Panc1 (cell line): ENCODE results near the gene KLRF2. TPM values are rescaled to one million over a fixed set of nuclear protein-coding genes. Genes with fewer than 3 reads are reported as not detected.

ENCODE experiments used
- ATAC-seq: fragments of 200-7000 bp; cut with Tn5 transposase; 2 replicates; pipeline ENCODE4 v1.9.1; 2020; ENCODE audit warnings: mild to moderate bottlenecking, moderate library complexity
- BruUV-seq: library from RNA; stranded (reverse); fragments of 400-500 nt; replicated peaks from 2 replicates; lab custom pipeline; 2021; lab: Mats Ljungman, UMichigan
- CTCF ChIA-PET: fragments of 300-600 bp; sonication (Branson Sonifier 250); formaldehyde crosslinking; loops from one replicate; lab custom pipeline; 2022; ENCODE audit warnings: antibody characterized with exemption; lab: Charles Lee
- POLR2A ChIA-PET: fragments of 300-600 bp; sonication (Branson Sonifier 250); formaldehyde crosslinking; loops from one replicate; lab custom pipeline; 2022; ENCODE audit warnings: antibody characterized with exemption; lab: Charles Lee
- DNase-seq: peaks from one replicate; pipeline ENCODE4 v3.0.0-alpha.2; 2010; ENCODE audit warnings: low read depth, low spot score
- H3K27ac ChIP-seq: 2 replicates; pipeline ENCODE4 v1.5.1; 2011; ENCODE audit warnings: mild to moderate bottlenecking, low read length, inconsistent platforms
- H3K27me3 ChIP-seq: fragments of 200-500 bp; sonication (Bioruptor generic); 2 replicates; pipeline ENCODE4 v1.6.0; 2014; ENCODE audit warnings: low read length, inconsistent platforms; ENCODE audit not compliant: control insufficient read depth, insufficient read depth
- H3K36me3 ChIP-seq: fragments of 200-500 bp; sonication (Bioruptor generic); 2 replicates; pipeline ENCODE4 v1.5.1; 2014; ENCODE audit warnings: inconsistent platforms, mild to moderate bottlenecking, low read length, moderate library complexity; ENCODE audit not compliant: control insufficient read depth, insufficient read depth
- H3K4me1 ChIP-seq: 2 replicates; pipeline ENCODE4 v1.5.1; 2011; ENCODE audit warnings: inconsistent platforms, mild to moderate bottlenecking, low read length, moderate library complexity; ENCODE audit not compliant: control insufficient read depth, insufficient read depth
- H3K4me3 ChIP-seq, 2 experiments: 2 replicates each; pipeline ENCODE4 v1.5.1; 2011 to 2012; ENCODE audit warnings: low read depth in 2 of 2, low read length in 2 of 2, mild to moderate bottlenecking in 2 of 2, inconsistent platforms in 1 of 2, moderate library complexity in 1 of 2
- H3K9me3 ChIP-seq: fragments of 200-500 bp; sonication (Bioruptor generic); 2 replicates; pipeline ENCODE4 v1.5.1; 2014; ENCODE audit warnings: low read depth, mild to moderate bottlenecking, inconsistent platforms, low read length, moderate library complexity; ENCODE audit not compliant: control insufficient read depth, insufficient read depth
- POLR2AphosphoS5 ChIP-seq: IDR thresholded peaks from 2 replicates; pipeline ENCODE4 v1.6.1; 2012; ENCODE audit warnings: mild to moderate bottlenecking, low read depth, low read length, moderate library complexity
- SIN3A ChIP-seq: IDR thresholded peaks from 2 replicates; pipeline ENCODE4 v1.6.1; 2012; ENCODE audit warnings: low read depth, mild to moderate bottlenecking, low read length, moderate library complexity, borderline replicate concordance; ENCODE audit not compliant: insufficient read depth
- TCF7L2 ChIP-seq: IDR thresholded peaks from 2 replicates; pipeline ENCODE4 v1.6.1; 2011; ENCODE audit warnings: mild to moderate bottlenecking, low read depth, low read length, inconsistent platforms
- in situ Hi-C: cut with HindIII; loops from 2 replicates; pipeline ENCODE4 v1.10.0; 2016; ENCODE audit warnings: low sequenced_read_pairs, low pct_unique_long_range_greater_than_20kb
- intact Hi-C: fragments of 100-400 bp; cut with micrococcal nuclease; formaldehyde crosslinking; loops from one replicate; pipeline ENCODE4 v1.10.0; 2022; ENCODE audit not compliant: unreplicated experiment
- total RNA-seq: library from RNA; stranded (reverse); gene quantifications from one replicate; pipeline ENCODE4 v1.2.1, GENCODE V29; 2021; ENCODE audit not compliant: unreplicated experiment
- TF ChIP-seq, protein P1 (sequence below): fragments of 450-650 bp; IDR thresholded peaks from 2 replicates; pipeline ENCODE4 v1.5.1; 2017; ENCODE audit warnings: mild to moderate bottlenecking
- TF ChIP-seq, protein P2 (sequence below), 2 experiments: IDR thresholded peaks; 2 replicates each; pipeline ENCODE4 v1.6.1; 2011 to 2012; ENCODE audit warnings: low read depth in 2 of 2, control low read depth in 1 of 2, low read length in 1 of 2, mild to moderate bottlenecking in 1 of 2, moderate library complexity in 1 of 2; ENCODE audit not compliant: insufficient read depth in 1 of 2

The KLRF2 gene
- total RNA-seq, 1 experiment from 2014 or later: not detected

DNA sequence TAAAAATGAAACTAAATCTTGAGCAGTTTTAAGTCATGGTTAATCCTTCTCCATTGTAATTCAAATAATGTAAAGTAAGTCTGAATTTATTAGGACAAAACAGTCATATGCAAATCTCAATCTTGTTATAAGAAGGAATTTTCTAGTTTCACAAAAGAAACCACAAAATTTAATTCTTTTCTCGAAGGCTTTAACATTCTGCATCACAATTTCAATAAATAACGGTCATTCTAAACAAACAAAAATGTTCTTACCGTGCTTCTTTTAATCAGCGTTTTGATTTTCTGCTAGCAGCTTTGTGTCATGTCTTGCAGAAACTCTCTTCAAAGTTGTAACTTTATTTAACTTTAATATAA lies 12.4 kb upstream of the KLRF2 start:
- TSS peak; percentile 83 for BruUV-seq
- peak overlapping the region; percentile 45 to 53; a peak in 3 of 4 replicates for H3K4me3 ChIP-seq

GRCh38 chr12:9869307-9870161 lies 11.8 kb upstream of the KLRF2 start, which contains the start of gene CLEC2B:
Gene CLEC2B (minus strand): TSS chr12:9869354.
- TF ChIP-seq SIN3A: no peak
- TF ChIP-seq, protein P1, sequence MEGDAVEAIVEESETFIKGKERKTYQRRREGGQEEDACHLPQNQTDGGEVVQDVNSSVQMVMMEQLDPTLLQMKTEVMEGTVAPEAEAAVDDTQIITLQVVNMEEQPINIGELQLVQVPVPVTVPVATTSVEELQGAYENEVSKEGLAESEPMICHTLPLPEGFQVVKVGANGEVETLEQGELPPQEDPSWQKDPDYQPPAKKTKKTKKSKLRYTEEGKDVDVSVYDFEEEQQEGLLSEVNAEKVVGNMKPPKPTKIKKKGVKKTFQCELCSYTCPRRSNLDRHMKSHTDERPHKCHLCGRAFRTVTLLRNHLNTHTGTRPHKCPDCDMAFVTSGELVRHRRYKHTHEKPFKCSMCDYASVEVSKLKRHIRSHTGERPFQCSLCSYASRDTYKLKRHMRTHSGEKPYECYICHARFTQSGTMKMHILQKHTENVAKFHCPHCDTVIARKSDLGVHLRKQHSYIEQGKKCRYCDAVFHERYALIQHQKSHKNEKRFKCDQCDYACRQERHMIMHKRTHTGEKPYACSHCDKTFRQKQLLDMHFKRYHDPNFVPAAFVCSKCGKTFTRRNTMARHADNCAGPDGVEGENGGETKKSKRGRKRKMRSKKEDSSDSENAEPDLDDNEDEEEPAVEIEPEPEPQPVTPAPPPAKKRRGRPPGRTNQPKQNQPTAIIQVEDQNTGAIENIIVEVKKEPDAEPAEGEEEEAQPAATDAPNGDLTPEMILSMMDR: no peak
- no peak for TF ChIP-seq TCF7L2
- TF ChIP-seq, protein P2, sequence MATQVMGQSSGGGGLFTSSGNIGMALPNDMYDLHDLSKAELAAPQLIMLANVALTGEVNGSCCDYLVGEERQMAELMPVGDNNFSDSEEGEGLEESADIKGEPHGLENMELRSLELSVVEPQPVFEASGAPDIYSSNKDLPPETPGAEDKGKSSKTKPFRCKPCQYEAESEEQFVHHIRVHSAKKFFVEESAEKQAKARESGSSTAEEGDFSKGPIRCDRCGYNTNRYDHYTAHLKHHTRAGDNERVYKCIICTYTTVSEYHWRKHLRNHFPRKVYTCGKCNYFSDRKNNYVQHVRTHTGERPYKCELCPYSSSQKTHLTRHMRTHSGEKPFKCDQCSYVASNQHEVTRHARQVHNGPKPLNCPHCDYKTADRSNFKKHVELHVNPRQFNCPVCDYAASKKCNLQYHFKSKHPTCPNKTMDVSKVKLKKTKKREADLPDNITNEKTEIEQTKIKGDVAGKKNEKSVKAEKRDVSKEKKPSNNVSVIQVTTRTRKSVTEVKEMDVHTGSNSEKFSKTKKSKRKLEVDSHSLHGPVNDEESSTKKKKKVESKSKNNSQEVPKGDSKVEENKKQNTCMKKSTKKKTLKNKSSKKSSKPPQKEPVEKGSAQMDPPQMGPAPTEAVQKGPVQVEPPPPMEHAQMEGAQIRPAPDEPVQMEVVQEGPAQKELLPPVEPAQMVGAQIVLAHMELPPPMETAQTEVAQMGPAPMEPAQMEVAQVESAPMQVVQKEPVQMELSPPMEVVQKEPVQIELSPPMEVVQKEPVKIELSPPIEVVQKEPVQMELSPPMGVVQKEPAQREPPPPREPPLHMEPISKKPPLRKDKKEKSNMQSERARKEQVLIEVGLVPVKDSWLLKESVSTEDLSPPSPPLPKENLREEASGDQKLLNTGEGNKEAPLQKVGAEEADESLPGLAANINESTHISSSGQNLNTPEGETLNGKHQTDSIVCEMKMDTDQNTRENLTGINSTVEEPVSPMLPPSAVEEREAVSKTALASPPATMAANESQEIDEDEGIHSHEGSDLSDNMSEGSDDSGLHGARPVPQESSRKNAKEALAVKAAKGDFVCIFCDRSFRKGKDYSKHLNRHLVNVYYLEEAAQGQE (IDR thresholded peaks at IDR 0.05; ENCODE audit: insufficient read depth in 1 of 2, low read depth in 2 of 2, low read length in 1 of 2): no peak
- TF ChIP-seq POLR2AphosphoS5: no peak
- ChIA-PET POLR2A (no interaction called here), CTCF (interaction anchor here (0.6 kb wide), 1 partner anchor 528 kb away, joined by 5 read pairs; no protein-coding TSS in a partner anchor)
- in situ Hi-C loops (no loop called here), intact Hi-C loops (no loop called here)
- H3K4me3 ChIP-seq: peak within 1 kb of the TSS; percentile 45 to 53
- no peaks in the 10 kb centered on the region for H3K9me3 ChIP-seq
- no peaks in the 10 kb centered on the region for H3K27me3 ChIP-seq
- no peak for DNase-seq
- no peaks in the 10 kb centered on the region; the same call in 1 of the 2 replicates for H3K4me1 ChIP-seq
- BruUV-seq: no TSS peak
- peak; percentile 78 for ATAC-seq
- H3K27ac ChIP-seq: peak within 1 kb of the TSS; percentile 84
- H3K36me3 ChIP-seq: no peaks in the 10 kb centered on the region

More for the DNA sequence above, 12.4 kb upstream of the KLRF2 start:
- ATAC-seq (no peak), DNase-seq (no peak)
- H3K9me3 ChIP-seq: no peaks in the 10 kb centered on the region
- no peaks in the 10 kb centered on the region; the same call in 1 of the 2 replicates for H3K4me1 ChIP-seq
- in situ Hi-C loops: no loop called here
- intact Hi-C loops: no loop called here
- CTCF ChIA-PET: no interaction called here
- H3K27me3 ChIP-seq: no peaks in the 10 kb centered on the region
- TF ChIP-seq, protein P2 (IDR thresholded peaks at IDR 0.05; ENCODE audit: insufficient read depth in 1 of 2, low read depth in 2 of 2, low read length in 1 of 2): no peak
- TF ChIP-seq, protein P1: no peak
- TF ChIP-seq TCF7L2 (no peak), SIN3A (no peak), POLR2AphosphoS5 (no peak)
- H3K36me3 ChIP-seq: no peaks in the 10 kb centered on the region
- POLR2A ChIA-PET: no interaction called here
- H3K27ac ChIP-seq: peak overlapping the region; percentile 84
